H9 (cell line): ENCODE measurements around the gene CCDC185. TPM values are rescaled to one million over a fixed set of nuclear protein-coding genes. Genes with fewer than 3 reads are reported as not detected.

ENCODE experiments used
- DNase-seq: peaks from one replicate; pipeline ENCODE4 v3.0.0-alpha.2; 2017
- H2AFZ ChIP-seq: one replicate; pipeline ENCODE4 v1.6.1; 2013; ENCODE audit warnings: mild to moderate bottlenecking, low read length, control low read depth, moderate library complexity
- H2AK5ac ChIP-seq: 2 replicates; pipeline ENCODE4 v1.6.1; 2013; ENCODE audit warnings: low read length, control low read depth, mixed read lengths; ENCODE audit not compliant: insufficient read length
- H2BK120ac ChIP-seq: one replicate; pipeline ENCODE4 v1.6.1; 2013; ENCODE audit warnings: low read depth, mild to moderate bottlenecking, low read length, control low read depth, inconsistent platforms; ENCODE audit not compliant: poor library complexity, severe bottlenecking
- H2BK12ac ChIP-seq: 2 replicates; pipeline ENCODE4 v1.6.1; 2013; ENCODE audit warnings: low read length, control low read depth, mixed read lengths, low read depth; ENCODE audit not compliant: insufficient read length
- H2BK15ac ChIP-seq: 2 replicates; pipeline ENCODE4 v1.6.1; 2013; ENCODE audit warnings: low read depth, low read length, control low read depth
- H2BK20ac ChIP-seq: one replicate; pipeline ENCODE4 v1.6.1; 2013; ENCODE audit warnings: low read depth, mild to moderate bottlenecking, low read length, control low read depth, inconsistent platforms; ENCODE audit not compliant: poor library complexity, severe bottlenecking
- H2BK5ac ChIP-seq: 2 replicates; pipeline ENCODE4 v1.6.1; 2013; ENCODE audit warnings: low read length, control low read depth, mixed read lengths; ENCODE audit not compliant: insufficient read length
- H3K14ac ChIP-seq: 2 replicates; pipeline ENCODE4 v1.6.1; 2013; ENCODE audit warnings: low read length, control low read depth; ENCODE audit not compliant: insufficient read depth
- H3K18ac ChIP-seq: 2 replicates; pipeline ENCODE4 v1.6.1; 2013; ENCODE audit warnings: low read depth, mild to moderate bottlenecking, mixed read lengths, low read length, control low read depth; ENCODE audit not compliant: insufficient read length
- H3K23ac ChIP-seq: 2 replicates; pipeline ENCODE4 v1.6.1; 2013; ENCODE audit warnings: low read length, control low read depth, mixed read lengths, low read depth; ENCODE audit not compliant: insufficient read length
- H3K23me2 ChIP-seq: 2 replicates; pipeline ENCODE4 v1.6.1; 2013; ENCODE audit warnings: low read depth, mild to moderate bottlenecking, mixed read lengths, low read length, control low read depth; ENCODE audit not compliant: insufficient read length, poor library complexity, severe bottlenecking
- H3K27ac ChIP-seq: 2 replicates; pipeline ENCODE4 v1.5.1; 2013; ENCODE audit warnings: low read length, control low read depth, mixed read lengths, low read depth; ENCODE audit not compliant: insufficient read length
- H3K27me3 ChIP-seq: 2 replicates; pipeline ENCODE4 v1.6.1; 2013; ENCODE audit warnings: low read length, control low read depth, inconsistent platforms; ENCODE audit not compliant: insufficient read depth
- H3K4ac ChIP-seq: 2 replicates; pipeline ENCODE4 v1.6.1; 2013; ENCODE audit warnings: low read depth, mild to moderate bottlenecking, control low read depth, inconsistent platforms, low read length, moderate library complexity
- H3K4me1 ChIP-seq: 2 replicates; pipeline ENCODE4 v1.6.1; 2013; ENCODE audit warnings: low read length, control low read depth, inconsistent platforms; ENCODE audit not compliant: insufficient read depth
- H3K4me2 ChIP-seq: 2 replicates; pipeline ENCODE4 v1.6.1; 2013; ENCODE audit warnings: low read length, control low read depth, mixed read lengths; ENCODE audit not compliant: insufficient read length, insufficient read depth
- H3K56ac ChIP-seq: 2 replicates; pipeline ENCODE4 v1.6.1; 2013; ENCODE audit warnings: low read depth, mild to moderate bottlenecking, mixed read lengths, low read length, control low read depth; ENCODE audit not compliant: insufficient read length
- H3K79me1 ChIP-seq: 2 replicates; pipeline ENCODE4 v1.6.1; 2013; ENCODE audit warnings: low read depth, mild to moderate bottlenecking, moderate library complexity, low read length, control low read depth, inconsistent platforms; ENCODE audit not compliant: insufficient read depth, poor library complexity, severe bottlenecking
- H3K79me2 ChIP-seq: 2 replicates; pipeline ENCODE4 v1.6.1; 2013; ENCODE audit warnings: low read length, control low read depth, inconsistent platforms; ENCODE audit not compliant: insufficient read depth
- H3K9ac ChIP-seq: 2 replicates; pipeline ENCODE4 v1.6.1; 2013; ENCODE audit warnings: low read length, control low read depth, mixed read lengths; ENCODE audit not compliant: insufficient read length; ENCODE audit errors: extremely low read depth
- H3K9me3 ChIP-seq: one replicate; pipeline ENCODE4 v1.6.1; 2013; ENCODE audit warnings: low read depth, low read length, inconsistent platforms; ENCODE audit not compliant: control insufficient read depth
- H3T11ph ChIP-seq: one replicate; pipeline ENCODE4 v1.6.1; 2013; ENCODE audit warnings: mild to moderate bottlenecking, low read length, control low read depth, inconsistent platforms
- H4K20me1 ChIP-seq: one replicate; pipeline ENCODE4 v1.6.1; 2013; ENCODE audit not compliant: control insufficient read depth, insufficient read length, insufficient read depth
- H4K5ac ChIP-seq: 2 replicates; pipeline ENCODE4 v1.6.1; 2013; ENCODE audit warnings: low read depth, mild to moderate bottlenecking, mixed read lengths, low read length, control low read depth; ENCODE audit not compliant: insufficient read length
- H4K8ac ChIP-seq: replicated peaks from 2 replicates; pipeline ENCODE4 v1.6.1; 2013; ENCODE audit warnings: low read length, control low read depth, mixed read lengths, low read depth; ENCODE audit not compliant: insufficient read length
- H4K91ac ChIP-seq: 2 replicates; pipeline ENCODE4 v1.6.1; 2013; ENCODE audit warnings: low read depth, mild to moderate bottlenecking, moderate library complexity, mixed read lengths, low read length, control low read depth; ENCODE audit not compliant: insufficient read length
- H3K27ac Mint-ChIP-seq, 3 experiments: 2 replicates in 2 of 3; 3 replicates in 1 of 3; pipeline ENCODE4 v1.8.0; 2020 to 2021; ENCODE audit warnings: mixed read lengths in 3 of 3, mild to moderate bottlenecking in 1 of 3, moderate library complexity in 1 of 3
- H3K27me3 Mint-ChIP-seq: 2 replicates; pipeline ENCODE4 v1.8.0; 2021; ENCODE audit warnings: low read depth, mild to moderate bottlenecking, moderate library complexity, mixed read lengths
- H3K36me3 Mint-ChIP-seq, 3 experiments: 2 replicates in 2 of 3; 3 replicates in 1 of 3; pipeline ENCODE4 v1.8.0; 2020 to 2021; ENCODE audit warnings: low read depth in 3 of 3, mixed read lengths in 3 of 3; ENCODE audit not compliant: insufficient read depth in 1 of 3
- H3K4me1 Mint-ChIP-seq, 2 experiments: 2 replicates each; pipeline ENCODE4 v1.8.0; 2020; ENCODE audit warnings: mixed read lengths in 2 of 2
- H3K4me3 Mint-ChIP-seq, 2 experiments: 2 replicates in 1 of 2; 3 replicates in 1 of 2; pipeline ENCODE4 v1.8.0; 2020 to 2021; ENCODE audit warnings: mild to moderate bottlenecking in 2 of 2, mixed read lengths in 2 of 2, moderate library complexity in 1 of 2
- H3K9me3 Mint-ChIP-seq, 2 experiments: 2 replicates in 1 of 2; 3 replicates in 1 of 2; pipeline ENCODE4 v1.8.0; 2020; ENCODE audit warnings: mild to moderate bottlenecking in 2 of 2, mixed read lengths in 2 of 2, moderate library complexity in 1 of 2
- CTCF ChIP-seq: fragments of 200-600 bp; sonication (generic); conservative IDR thresholded peaks from 3 replicates; pipeline ENCODE4 v1.8.0; 2021; ENCODE audit warnings: antibody characterized with exemption, mild to moderate bottlenecking
- total RNA-seq: library from RNA; stranded (reverse); gene quantifications from 2 replicates; pipeline ENCODE4 v1.2.1, GENCODE V29; 2021

Gene CCDC185
- total RNA-seq, 1 experiment from 2014 or later = not detected

- H3K9me3 Mint-ChIP-seq = peaks cover 11 to 12% of the 10 kb centered on the region in 2 experiments
- Histone ChIP-seq H3K23me2 (no peaks in the 10 kb centered on the region), H2BK12ac (no peak overlapping the region), H3T11ph (no peak overlapping the region), H3K56ac (no peak overlapping the region), H2BK15ac (no peak overlapping the region), H3K79me2 (no peaks in the 10 kb centered on the region), H3K27me3 (no peaks in the 10 kb centered on the region), H4K8ac (no peak overlapping the region), H3K4me2 (no peak overlapping the region), H2AK5ac (no peak overlapping the region), H3K23ac (no peak overlapping the region), H3K4ac (no peak overlapping the region), H2AFZ (no peak overlapping the region), H4K5ac (no peak overlapping the region), H2BK5ac (no peak overlapping the region), H3K9me3 (no peaks in the 10 kb centered on the region), H4K20me1 (no peaks in the 10 kb centered on the region), H3K4me1 (no peaks in the 10 kb centered on the region), H2BK20ac (no peak overlapping the region), H3K9ac (no peak overlapping the region), H4K91ac (no peak overlapping the region), H3K27ac (no peak overlapping the region), H3K14ac (no peak overlapping the region), H3K79me1 (no peaks in the 10 kb centered on the region), H2BK120ac (no peak overlapping the region), H3K18ac (no peak overlapping the region)
- peaks cover 0 to 2% of the 10 kb centered on the region in 2 experiments; a peak in 1 of 4 replicates for H3K4me1 Mint-ChIP-seq
- peaks cover 2% of the 10 kb centered on the region for H3K27me3 Mint-ChIP-seq
- TF ChIP-seq CTCF = no peak
- no peak overlapping the region for H3K27ac Mint-ChIP-seq
- DNase-seq = no peak
- no peak overlapping the region for H3K4me3 Mint-ChIP-seq
- peaks cover 0 to 6% (median 0%) of the 10 kb centered on the region in 3 experiments; a peak in 4 of 7 replicates for H3K36me3 Mint-ChIP-seq
Observed at GRCh38 chr1:223378754-223379153, 14.5 kb upstream of the CCDC185 start.
